Thyroid gland (tissue), 4 donors: ENCODE data around the gene DENND4C.

Experiments
- CTCF ChIP-seq, 6 experiments: fragments of 200-600 bp in 3 of 6; fragments of 450-650 bp in 3 of 6; sonication (generic) in 3 of 6; IDR thresholded peaks; one replicate each; pipeline ENCODE4 v1.5.1; 2016 to 2019; ENCODE audit warnings: antibody characterized with exemption in 6 of 6, mild to moderate bottlenecking in 2 of 6, inconsistent platforms in 1 of 6, moderate library complexity in 1 of 6
- POLR2A ChIP-seq, 2 donors: fragments of 450-650 bp; IDR thresholded peaks; one replicate each; pipeline ENCODE4 v1.6.1; 2017; ENCODE audit warnings: antibody characterized with exemption in 2 of 2, mild to moderate bottlenecking in 2 of 2, moderate library complexity in 1 of 2

- TF ChIP-seq CTCF (IDR thresholded peaks at IDR 0.05), result no peak
- TF ChIP-seq POLR2A (IDR thresholded peaks at IDR 0.05), result no peak
Measured at GRCh38 chr9:19378647-19379046, 148.2 kb downstream of the DENND4C start.
